Measurements from ENCODE around the gene TTLL6.

DNA sequence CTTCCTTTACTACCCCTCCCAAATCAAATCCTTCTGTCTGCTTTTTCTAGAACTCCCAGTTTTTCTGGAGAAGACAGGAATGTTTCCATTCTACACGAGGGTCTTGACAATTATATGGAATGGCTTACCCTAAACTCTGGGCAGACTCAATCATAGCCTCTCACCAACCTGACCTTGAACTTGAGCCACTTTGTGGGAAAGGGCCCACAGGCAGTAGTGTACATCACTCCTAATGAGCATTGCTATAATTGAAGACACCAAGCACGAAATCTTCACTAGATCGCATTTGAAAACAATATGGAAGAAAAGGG is 86.8 kb downstream of the TTLL6 start:
- TF ChIP-seq, protein P1, sequence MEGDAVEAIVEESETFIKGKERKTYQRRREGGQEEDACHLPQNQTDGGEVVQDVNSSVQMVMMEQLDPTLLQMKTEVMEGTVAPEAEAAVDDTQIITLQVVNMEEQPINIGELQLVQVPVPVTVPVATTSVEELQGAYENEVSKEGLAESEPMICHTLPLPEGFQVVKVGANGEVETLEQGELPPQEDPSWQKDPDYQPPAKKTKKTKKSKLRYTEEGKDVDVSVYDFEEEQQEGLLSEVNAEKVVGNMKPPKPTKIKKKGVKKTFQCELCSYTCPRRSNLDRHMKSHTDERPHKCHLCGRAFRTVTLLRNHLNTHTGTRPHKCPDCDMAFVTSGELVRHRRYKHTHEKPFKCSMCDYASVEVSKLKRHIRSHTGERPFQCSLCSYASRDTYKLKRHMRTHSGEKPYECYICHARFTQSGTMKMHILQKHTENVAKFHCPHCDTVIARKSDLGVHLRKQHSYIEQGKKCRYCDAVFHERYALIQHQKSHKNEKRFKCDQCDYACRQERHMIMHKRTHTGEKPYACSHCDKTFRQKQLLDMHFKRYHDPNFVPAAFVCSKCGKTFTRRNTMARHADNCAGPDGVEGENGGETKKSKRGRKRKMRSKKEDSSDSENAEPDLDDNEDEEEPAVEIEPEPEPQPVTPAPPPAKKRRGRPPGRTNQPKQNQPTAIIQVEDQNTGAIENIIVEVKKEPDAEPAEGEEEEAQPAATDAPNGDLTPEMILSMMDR (IDR thresholded peaks at IDR 0.05): no peak
- TF ChIP-seq POLR2A (IDR thresholded peaks at IDR 0.05): no peak
